ENCODE results near the gene EGLN2. TPM values are rescaled to one million over a fixed set of nuclear protein-coding genes. Genes with fewer than 3 reads are reported as not detected.

Gene EGLN2
- total RNA-seq, 1 donor, result 70.8 TPM

- TF ChIP-seq CTCF (IDR thresholded peaks at IDR 0.05; ENCODE audit: insufficient read depth, low read depth, low read length), result peak; percentile 88
- DNase-seq (ENCODE audit: low read depth), result peak; percentile 98
- H3K4me3 ChIP-seq (ENCODE audit: low read depth, low read length), result peak overlapping the region; percentile 24
These were observed 7.6 kb downstream of the EGLN2 start for GRCh38 chr19:40806423-40807146.

GRCh38 chr19:40807147-40808020 is 8.4 kb downstream of the EGLN2 start:
- TF ChIP-seq CTCF (IDR thresholded peaks at IDR 0.05; ENCODE audit: insufficient read depth, low read depth, low read length), result peak; percentile 35
- no peak overlapping the region for H3K4me3 ChIP-seq (ENCODE audit: low read depth, low read length)
- no peak for DNase-seq (ENCODE audit: low read depth)

GRCh38 chr19:40808021-40808325 is 9.0 kb downstream of the EGLN2 start:
- H3K4me3 ChIP-seq (ENCODE audit: low read depth, low read length), result no peak overlapping the region
- TF ChIP-seq CTCF (IDR thresholded peaks at IDR 0.05; ENCODE audit: insufficient read depth, low read depth, low read length), result no peak
- no peak for DNase-seq (ENCODE audit: low read depth)

GRCh38 chr19:40808497-40808896 is 9.5 kb downstream of the EGLN2 start:
- TF ChIP-seq CTCF (IDR thresholded peaks at IDR 0.05; ENCODE audit: insufficient read depth, low read depth, low read length), result no peak
- DNase-seq (ENCODE audit: low read depth), result no peak

GRCh38 chr19:40809358-40810086 is 10.5 kb downstream of the EGLN2 start:
- DNase-seq (ENCODE audit: low read depth), result no peak
- TF ChIP-seq CTCF (IDR thresholded peaks at IDR 0.05; ENCODE audit: insufficient read depth, low read depth, low read length), result no peak
- H3K4me3 ChIP-seq (ENCODE audit: low read depth, low read length), result peak overlapping the region; percentile 49

More at GRCh38 chr19:40808497-40808896, 9.5 kb downstream of the EGLN2 start:
- no peak overlapping the region for H3K4me3 ChIP-seq (ENCODE audit: low read depth, low read length)

GRCh38 chr19:40810160-40810559 is 11.2 kb downstream of the EGLN2 start:
- no peak for TF ChIP-seq CTCF (IDR thresholded peaks at IDR 0.05; ENCODE audit: insufficient read depth, low read depth, low read length)
- no peak for DNase-seq (ENCODE audit: low read depth)
- peak overlapping the region; percentile 49 for H3K4me3 ChIP-seq (ENCODE audit: low read depth, low read length)

GRCh38 chr19:40810649-40811408 is 11.8 kb downstream of the EGLN2 start:
- H3K4me3 ChIP-seq (ENCODE audit: low read depth, low read length), result peak overlapping the region; percentile 49
- peak; percentile 94 for DNase-seq (ENCODE audit: low read depth)

Data from fibroblast of villous mesenchyme (primary cell).